IMR-90 (cell line): ENCODE data around the gene TNFAIP8. TPM values are rescaled to one million over a fixed set of nuclear protein-coding genes. Genes with fewer than 3 reads are reported as not detected.
A peak's percentile ranks its signal among the peaks of the same experiment; 100 is the strongest.

Experiments used
- ATAC-seq: fragments of 200-7000 bp; cut with Tn5 transposase; 2 replicates; pipeline ENCODE4 v1.9.1; 2020; ENCODE audit warnings: low read depth, mild to moderate bottlenecking, moderate library complexity
- BruUV-seq: library from RNA; stranded (reverse); fragments of 400-500 nt; replicated peaks from 2 replicates; lab custom pipeline; 2021; lab: Mats Ljungman, UMichigan
- CTCF ChIA-PET: fragments of 300-600 bp; formaldehyde crosslinking; extraction: SDS; loops from one replicate; lab custom pipeline; 2021; ENCODE audit warnings: antibody characterized with exemption; lab: Yijun Ruan, JAX
- POLR2A ChIA-PET: fragments of 300-600 bp; sonication (Branson Sonifier 250); formaldehyde crosslinking; loops from one replicate; lab custom pipeline; 2022; ENCODE audit warnings: antibody characterized with exemption; ENCODE audit not compliant: unreplicated experiment; lab: Charles Lee
- DNase-seq: peaks from one replicate; pipeline ENCODE4 v3.0.0; 2013
- H2AFZ ChIP-seq: replicated peaks from 2 replicates; pipeline ENCODE3; 2013; ENCODE audit warnings: low read length, mild to moderate bottlenecking; ENCODE audit not compliant: poor library complexity
- H2AK5ac ChIP-seq: 2 replicates; pipeline ENCODE4 v1.6.1; 2013; ENCODE audit warnings: low read depth, low read length, inconsistent platforms
- H2AK9ac ChIP-seq: replicated peaks from 2 replicates; pipeline ENCODE3; 2013; ENCODE audit warnings: mild to moderate bottlenecking, low read depth, low read length, moderate library complexity; ENCODE audit not compliant: poor library complexity
- H2BK120ac ChIP-seq: 2 replicates; pipeline ENCODE4 v1.6.1; 2013; ENCODE audit warnings: low read depth, low read length, inconsistent platforms
- H2BK15ac ChIP-seq: 3 replicates; pipeline ENCODE4 v1.6.1; 2013; ENCODE audit warnings: low read depth, low read length, inconsistent platforms
- H2BK20ac ChIP-seq: 2 replicates; pipeline ENCODE4 v1.6.1; 2013; ENCODE audit warnings: low read depth, mild to moderate bottlenecking, inconsistent platforms, low read length, moderate library complexity
- H2BK5ac ChIP-seq: 2 replicates; pipeline ENCODE4 v1.6.1; 2013; ENCODE audit warnings: mild to moderate bottlenecking, low read depth, low read length, inconsistent platforms; ENCODE audit not compliant: poor library complexity, severe bottlenecking
- H3K14ac ChIP-seq: replicated peaks from 2 replicates; pipeline ENCODE4 v1.6.1; 2013; ENCODE audit warnings: low read depth, low read length, inconsistent platforms
- H3K18ac ChIP-seq: 2 replicates; pipeline ENCODE4 v1.6.1; 2013; ENCODE audit warnings: low read depth, low read length, control low read depth
- H3K23ac ChIP-seq: 2 replicates; pipeline ENCODE4 v1.6.1; 2013; ENCODE audit warnings: low read depth, low read length, inconsistent platforms
- H3K27ac ChIP-seq: 2 replicates; pipeline ENCODE4 v1.5.1; 2013; ENCODE audit warnings: mild to moderate bottlenecking, control low read depth, low read length; ENCODE audit not compliant: insufficient read depth
- H3K27me3 ChIP-seq: 2 replicates; pipeline ENCODE4 v1.6.1; 2013; ENCODE audit warnings: low read length; ENCODE audit not compliant: control insufficient read depth, insufficient read depth
- H3K36me3 ChIP-seq: 2 replicates; pipeline ENCODE4 v1.6.1; 2013; ENCODE audit warnings: low read length, mixed read lengths; ENCODE audit not compliant: control insufficient read depth, insufficient read depth
- H3K4ac ChIP-seq: 2 replicates; pipeline ENCODE4 v1.6.1; 2013; ENCODE audit warnings: low read depth, low read length, inconsistent platforms
- H3K4me1 ChIP-seq: 2 replicates; pipeline ENCODE4 v1.6.1; 2013; ENCODE audit warnings: low read length, mixed read lengths; ENCODE audit not compliant: control insufficient read depth, insufficient read depth
- H3K4me2 ChIP-seq: 2 replicates; pipeline ENCODE4 v1.6.1; 2013; ENCODE audit warnings: low read depth, mild to moderate bottlenecking, control low read depth, low read length, moderate library complexity
- H3K4me3 ChIP-seq: 2 replicates; pipeline ENCODE4 v1.5.1; 2013; ENCODE audit warnings: low read depth, mild to moderate bottlenecking, control low read depth, low read length, moderate library complexity; ENCODE audit not compliant: insufficient read depth
- H3K56ac ChIP-seq: 2 replicates; pipeline ENCODE4 v1.6.1; 2013; ENCODE audit warnings: low read length, inconsistent platforms; ENCODE audit not compliant: insufficient read depth; ENCODE audit errors: extremely low read depth
- H3K79me1 ChIP-seq, 2 experiments: 2 replicates each; pipeline ENCODE4 v1.6.1; 2013; ENCODE audit warnings: low read length in 2 of 2, inconsistent platforms in 1 of 2, low read depth in 1 of 2
- H3K9ac ChIP-seq: 2 replicates; pipeline ENCODE4 v1.6.1; 2013; ENCODE audit warnings: low read depth, low read length, control low read depth
- H3K9me1 ChIP-seq: 2 replicates; pipeline ENCODE4 v1.6.1; 2013; ENCODE audit warnings: low read length, inconsistent platforms; ENCODE audit not compliant: insufficient read depth
- H3K9me3 ChIP-seq: 2 replicates; pipeline ENCODE4 v1.6.1; 2013; ENCODE audit warnings: low read length; ENCODE audit not compliant: control insufficient read depth, insufficient read depth
- H4K20me1 ChIP-seq: 2 replicates; pipeline ENCODE4 v1.6.1; 2013; ENCODE audit warnings: low read length, inconsistent platforms; ENCODE audit not compliant: insufficient read depth
- H4K5ac ChIP-seq: 2 replicates; pipeline ENCODE4 v1.6.1; 2013; ENCODE audit warnings: mild to moderate bottlenecking, low read depth, low read length, control low read depth
- H4K8ac ChIP-seq, 2 experiments: 2 replicates each; pipeline ENCODE4 v1.6.1; 2013; ENCODE audit warnings: low read depth in 2 of 2, low read length in 2 of 2, control low read depth in 1 of 2, inconsistent platforms in 1 of 2
- H4K91ac ChIP-seq: 2 replicates; pipeline ENCODE4 v1.6.1; 2013; ENCODE audit warnings: low read depth, low read length, inconsistent platforms; ENCODE audit not compliant: insufficient read depth
- CEBPB ChIP-seq: IDR thresholded peaks from 2 replicates; pipeline ENCODE4 v1.6.1; 2012; ENCODE audit warnings: low read depth, low read length, improper control_type of control experiment
- WGBS, 2 experiments: methylation state at CpG; one replicate each; pipeline versions ENCODE4 v1.1.5 to v1.1.7; 2013; ENCODE audit warnings: missing lambda C conversion rate in 2 of 2; ENCODE audit not compliant: insufficient read length in 1 of 2; ENCODE audit errors: extremely low coverage in 2 of 2; 5-methylcytosine and 5-hydroxymethylcytosine counted together
- dilution Hi-C: fragments of 300-500 bp; cut with HindIII; formaldehyde crosslinking; loops from one replicate; pipeline ENCODE4 v1.14.3; 2018; ENCODE audit warnings: low sequenced_read_pairs; ENCODE audit not compliant: unreplicated experiment
- in situ Hi-C: fragments of 300-500 bp; cut with MboI; formaldehyde crosslinking; loops from 3 replicates; pipeline ENCODE4 v1.14.3; 2019; ENCODE audit warnings: low sequenced_read_pairs, inconsistent platforms, mixed read lengths
- intact Hi-C: fragments of 100-400 bp; cut with micrococcal nuclease; formaldehyde crosslinking; loops from 2 replicates; pipeline ENCODE4 v1.10.0; 2022
- polyA plus RNA-seq, 3 experiments: library from polyadenylated mRNA; depleted of rRNA; stranded (reverse); fragments of >200 nt; gene quantifications; 2 replicates each; pipeline ENCODE4 v1.2.3, GENCODE V29; 2012; ENCODE audit warnings: low replicate concordance in 1 of 3
- total RNA-seq: library from RNA; depleted of rRNA; stranded (reverse); fragments of >200 nt; gene quantifications from 2 replicates; pipeline ENCODE4 v1.2.3, GENCODE V29; 2012
- TF ChIP-seq, protein P1 (sequence below): conservative IDR thresholded peaks from 2 replicates; pipeline ENCODE4 v1.5.1; 2012; ENCODE audit warnings: mild to moderate bottlenecking, low read depth, low read length, improper control_type of control experiment

The TNFAIP8 gene
- total and polyA plus RNA-seq, 2 of the 4 experiments (the other 2 are of a cell fraction): 20.3 to 29.9 TPM

DNA sequence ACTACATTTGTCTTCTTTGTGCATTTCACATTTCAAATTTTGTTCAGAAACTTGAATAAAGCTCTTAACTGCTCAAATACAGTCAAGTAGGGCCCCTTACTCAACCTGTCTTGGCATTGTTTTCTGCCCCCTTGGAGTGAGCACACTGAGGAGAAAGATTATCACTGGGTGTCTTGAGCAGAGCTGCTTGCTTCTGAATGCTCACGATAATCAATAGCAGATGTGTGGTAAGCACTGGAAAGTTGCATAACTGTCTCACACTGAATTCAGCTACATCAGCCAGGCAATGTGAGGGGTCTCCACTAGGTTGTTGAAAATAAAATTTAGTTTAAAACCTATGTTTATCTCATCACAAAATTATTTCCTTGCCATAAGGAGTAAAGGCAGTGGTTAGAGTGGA lies 7.8 kb upstream of the TNFAIP8 start:
- Histone ChIP-seq H3K9me3 (no peaks in the 10 kb centered on the region), H2BK20ac (no peak overlapping the region), H3K23ac (no peak overlapping the region), H3K27ac (no peak overlapping the region), H3K9ac (no peak overlapping the region), H3K9me1 (no peaks in the 10 kb centered on the region), H2BK5ac (no peak overlapping the region), H3K79me1 (peaks cover 3 to 10% of the 10 kb centered on the region in 2 experiments; a peak in 2 of 4 replicates), H2AK9ac (no peak overlapping the region), H4K5ac (no peak overlapping the region), H2AK5ac (no peak overlapping the region), H3K14ac (no peak overlapping the region), H3K18ac (no peak overlapping the region), H4K91ac (no peak overlapping the region), H3K4me3 (no peak overlapping the region), H3K56ac (no peak overlapping the region), H4K20me1 (no peaks in the 10 kb centered on the region), H3K27me3 (no peaks in the 10 kb centered on the region), H3K4me1 (peaks cover 6% of the 10 kb centered on the region), H2BK15ac (no peak overlapping the region), H3K4ac (no peak overlapping the region), H3K4me2 (no peak overlapping the region), H4K8ac (no peak overlapping the region), H2AFZ (no peak overlapping the region), H2BK120ac (no peak overlapping the region), H3K36me3 (no peaks in the 10 kb centered on the region)
- ChIA-PET POLR2A (no interaction called here), CTCF (interaction anchor here (0.7 kb wide), 1 partner anchor 1132 kb away, joined by 3 read pairs; no protein-coding TSS in a partner anchor)
- in situ Hi-C loops (no loop called here), dilution Hi-C loops (no loop called here), intact Hi-C loops (no loop called here)
- ATAC-seq (no peak), DNase-seq (peak; percentile 72)
- TF ChIP-seq CEBPB: peak; percentile 53
- TF ChIP-seq, protein P1, sequence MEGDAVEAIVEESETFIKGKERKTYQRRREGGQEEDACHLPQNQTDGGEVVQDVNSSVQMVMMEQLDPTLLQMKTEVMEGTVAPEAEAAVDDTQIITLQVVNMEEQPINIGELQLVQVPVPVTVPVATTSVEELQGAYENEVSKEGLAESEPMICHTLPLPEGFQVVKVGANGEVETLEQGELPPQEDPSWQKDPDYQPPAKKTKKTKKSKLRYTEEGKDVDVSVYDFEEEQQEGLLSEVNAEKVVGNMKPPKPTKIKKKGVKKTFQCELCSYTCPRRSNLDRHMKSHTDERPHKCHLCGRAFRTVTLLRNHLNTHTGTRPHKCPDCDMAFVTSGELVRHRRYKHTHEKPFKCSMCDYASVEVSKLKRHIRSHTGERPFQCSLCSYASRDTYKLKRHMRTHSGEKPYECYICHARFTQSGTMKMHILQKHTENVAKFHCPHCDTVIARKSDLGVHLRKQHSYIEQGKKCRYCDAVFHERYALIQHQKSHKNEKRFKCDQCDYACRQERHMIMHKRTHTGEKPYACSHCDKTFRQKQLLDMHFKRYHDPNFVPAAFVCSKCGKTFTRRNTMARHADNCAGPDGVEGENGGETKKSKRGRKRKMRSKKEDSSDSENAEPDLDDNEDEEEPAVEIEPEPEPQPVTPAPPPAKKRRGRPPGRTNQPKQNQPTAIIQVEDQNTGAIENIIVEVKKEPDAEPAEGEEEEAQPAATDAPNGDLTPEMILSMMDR: no peak
- no CpG with 5 or more reads among the region's 1 CpG for WGBS, 2 experiments
- BruUV-seq: no TSS peak
